Smooth muscle cell (in vitro differentiated cells): Measurements from ENCODE around the gene HNRNPLL. TPM values are rescaled to one million over a fixed set of nuclear protein-coding genes. Genes with fewer than 3 reads are reported as not detected.

Experiments used
- DNase-seq: peaks from one replicate; lab custom pipeline; 2025; ENCODE audit not compliant: unreplicated experiment; lab: John Stamatoyannopoulos, UW
- H2AFZ ChIP-seq: fragments of 200-600 bp; sonication (generic); 2 replicates; pipeline ENCODE4 v1.6.0; 2016; ENCODE audit warnings: antibody characterized with exemption, low read depth, mild to moderate bottlenecking
- H3F3A ChIP-seq: fragments of 200-600 bp; sonication (generic); 2 replicates; pipeline ENCODE4 v1.6.0; 2017; ENCODE audit warnings: antibody characterized with exemption, low read depth
- H3K27ac ChIP-seq: fragments of 200-600 bp; sonication (generic); 2 replicates; pipeline ENCODE4 v1.5.1; 2016; ENCODE audit warnings: low read depth, mild to moderate bottlenecking
- H3K27me3 ChIP-seq: fragments of 200-600 bp; sonication (generic); 2 replicates; pipeline ENCODE4 v1.6.1; 2016; ENCODE audit warnings: low read depth, mild to moderate bottlenecking
- H3K36me3 ChIP-seq: fragments of 200-600 bp; sonication (generic); 2 replicates; pipeline ENCODE4 v1.5.1; 2016; ENCODE audit warnings: low read depth
- H3K4me1 ChIP-seq: fragments of 200-600 bp; sonication (generic); 2 replicates; pipeline ENCODE4 v1.5.1; 2016; ENCODE audit warnings: low read depth
- H3K4me2 ChIP-seq: fragments of 200-600 bp; sonication (generic); 2 replicates; pipeline ENCODE4 v1.6.0; 2016; ENCODE audit warnings: mild to moderate bottlenecking
- H3K4me3 ChIP-seq: fragments of 200-600 bp; sonication (generic); 2 replicates; pipeline ENCODE4 v1.5.1; 2016; ENCODE audit warnings: mild to moderate bottlenecking
- H3K79me2 ChIP-seq: fragments of 200-600 bp; sonication (generic); 2 replicates; pipeline ENCODE4 v1.6.0; 2016; ENCODE audit warnings: low read depth, mild to moderate bottlenecking
- H3K9ac ChIP-seq: fragments of 200-600 bp; sonication (generic); 2 replicates; pipeline ENCODE4 v1.6.0; 2016; ENCODE audit warnings: low read depth
- H3K9me3 ChIP-seq: fragments of 200-600 bp; sonication (generic); replicated peaks from 2 replicates; pipeline ENCODE4 v1.5.1; 2016; ENCODE audit warnings: low read depth
- H4K20me1 ChIP-seq: fragments of 200-600 bp; sonication (generic); 2 replicates; pipeline ENCODE4 v1.6.0; 2016; ENCODE audit warnings: low read depth
- CTCF ChIP-seq: fragments of 200-600 bp; sonication (generic); IDR thresholded peaks from 2 replicates; pipeline ENCODE4 v1.5.1; 2017; ENCODE audit warnings: borderline replicate concordance, mild to moderate bottlenecking, antibody characterized with exemption; ENCODE audit not compliant: insufficient read depth, poor library complexity, severe bottlenecking
- WGBS: methylation state at CpG from one replicate; pipeline ENCODE4 v1.1.7; 2016; ENCODE audit warnings: low lambda C conversion rate; 5-methylcytosine and 5-hydroxymethylcytosine counted together
- polyA plus RNA-seq: library from polyadenylated mRNA; unstranded; fragments of >200 nt; fragmentation: Nextera tagmentation; extraction: Ambion mirVana; gene quantifications from 2 replicates; pipeline ENCODE4 v1.2.1, GENCODE V29; 2016
- total RNA-seq: library from RNA; depleted of rRNA; stranded (reverse); fragments of >200 nt; gene quantifications from 2 replicates; pipeline ENCODE4 v1.2.3, GENCODE V29; 2014

HNRNPLL gene
- total and polyA plus RNA-seq, 2 experiments from 2014 or later = 37.4 to 42.8 TPM

- Histone ChIP-seq H3K4me3 (no peak overlapping the region), H4K20me1 (peaks cover 5% of the 10 kb centered on the region), H3K4me2 (no peak overlapping the region), H3F3A (no peaks in the 10 kb centered on the region), H3K79me2 (peaks cover 11% of the 10 kb centered on the region), H3K9ac (no peak overlapping the region), H3K36me3 (peaks cover 22% of the 10 kb centered on the region), H3K4me1 (no peaks in the 10 kb centered on the region), H3K27ac (no peak overlapping the region), H3K27me3 (no peaks in the 10 kb centered on the region), H2AFZ (no peak overlapping the region), H3K9me3 (no peaks in the 10 kb centered on the region)
- no peak for TF ChIP-seq CTCF
- no peak for DNase-seq
Measured at GRCh38 chr2:38561691-38562090, 41.0 kb downstream of the HNRNPLL start.

GRCh38 chr2:38560092-38560491 lies 42.6 kb downstream of the HNRNPLL start:
- no peaks in the 10 kb centered on the region for H3F3A ChIP-seq
- H3K36me3 ChIP-seq = peaks cover 20% of the 10 kb centered on the region
- DNase-seq = no peak
- no peak for TF ChIP-seq CTCF
- no peaks in the 10 kb centered on the region for H3K9me3 ChIP-seq
- no peaks in the 10 kb centered on the region for H3K4me1 ChIP-seq
- no peak overlapping the region for H3K27ac ChIP-seq
- no peaks in the 10 kb centered on the region for H4K20me1 ChIP-seq
- H2AFZ ChIP-seq = no peak overlapping the region
- no peaks in the 10 kb centered on the region for H3K27me3 ChIP-seq
- H3K4me2 ChIP-seq = no peak overlapping the region
- WGBS = 100% methylated on average over 2 of the region's 2 CpGs
- H3K9ac ChIP-seq = no peak overlapping the region
- peaks cover 8% of the 10 kb centered on the region for H3K79me2 ChIP-seq
- H3K4me3 ChIP-seq = no peak overlapping the region

- Histone ChIP-seq H3K9ac (no peak overlapping the region), H3F3A (no peaks in the 10 kb centered on the region), H3K36me3 (peaks cover 12% of the 10 kb centered on the region), H3K4me3 (no peak overlapping the region), H3K9me3 (no peaks in the 10 kb centered on the region), H3K27me3 (no peaks in the 10 kb centered on the region), H3K79me2 (no peaks in the 10 kb centered on the region), H4K20me1 (no peaks in the 10 kb centered on the region), H3K4me1 (no peaks in the 10 kb centered on the region), H2AFZ (no peak overlapping the region), H3K4me2 (no peak overlapping the region), H3K27ac (no peak overlapping the region)
- 96% methylated on average over 5 of the region's 5 CpGs for WGBS
- DNase-seq = no peak
- no peak for TF ChIP-seq CTCF
Measured at GRCh38 chr2:38557981-38558380, 44.7 kb downstream of the HNRNPLL start.

GRCh38 chr2:38557217-38557616 lies 45.5 kb downstream of the HNRNPLL start:
- WGBS = 90% methylated on average over 2 of the region's 2 CpGs
- H3K9ac ChIP-seq = no peak overlapping the region
- no peaks in the 10 kb centered on the region for H4K20me1 ChIP-seq
- H3K4me1 ChIP-seq = no peaks in the 10 kb centered on the region
- no peak overlapping the region for H3K27ac ChIP-seq
- no peak overlapping the region for H3K4me3 ChIP-seq
- peaks cover 10% of the 10 kb centered on the region for H3K36me3 ChIP-seq
- no peak overlapping the region for H2AFZ ChIP-seq
- no peaks in the 10 kb centered on the region for H3K9me3 ChIP-seq
- no peaks in the 10 kb centered on the region for H3F3A ChIP-seq
- H3K4me2 ChIP-seq = no peak overlapping the region
- no peaks in the 10 kb centered on the region for H3K27me3 ChIP-seq
- H3K79me2 ChIP-seq = no peaks in the 10 kb centered on the region
- no peak for DNase-seq
- TF ChIP-seq CTCF = no peak
